HUES64 (cell line): ENCODE data around the gene QSOX2.

Experiments used
- H3K27ac ChIP-seq: 2 replicates; pipeline ENCODE4 v1.7.0; 2013; ENCODE audit warnings: low read depth, low read length, inconsistent platforms
- H3K27me3 ChIP-seq: 2 replicates; pipeline ENCODE4 v1.6.1; 2013; ENCODE audit warnings: mild to moderate bottlenecking, low read length; ENCODE audit not compliant: insufficient read depth
- H3K36me3 ChIP-seq: 2 replicates; pipeline ENCODE4 v1.6.1; 2013; ENCODE audit warnings: mild to moderate bottlenecking, low read length; ENCODE audit not compliant: insufficient read depth
- H3K4me1 ChIP-seq: 2 replicates; pipeline ENCODE4 v1.6.1; 2013; ENCODE audit warnings: mild to moderate bottlenecking, low read length, moderate library complexity; ENCODE audit not compliant: insufficient read depth
- H3K4me3 ChIP-seq: 2 replicates; pipeline ENCODE4 v1.5.1; 2013; ENCODE audit warnings: mild to moderate bottlenecking, low read length, moderate library complexity
- H3K9ac ChIP-seq: 2 replicates; pipeline ENCODE4 v1.6.1; 2013; ENCODE audit warnings: mild to moderate bottlenecking, low read depth, low read length
- H3K9me3 ChIP-seq: 2 replicates; pipeline ENCODE4 v1.6.1; 2013; ENCODE audit warnings: low read depth, low read length; ENCODE audit not compliant: insufficient read depth
- WGBS: fragments of 150-250, 120-280 bp; methylation state at CpG from one replicate; pipeline ENCODE4 v1.1.7; 2013; ENCODE audit warnings: missing lambda C conversion rate; 5-methylcytosine and 5-hydroxymethylcytosine counted together

The QSOX2 gene

DNA sequence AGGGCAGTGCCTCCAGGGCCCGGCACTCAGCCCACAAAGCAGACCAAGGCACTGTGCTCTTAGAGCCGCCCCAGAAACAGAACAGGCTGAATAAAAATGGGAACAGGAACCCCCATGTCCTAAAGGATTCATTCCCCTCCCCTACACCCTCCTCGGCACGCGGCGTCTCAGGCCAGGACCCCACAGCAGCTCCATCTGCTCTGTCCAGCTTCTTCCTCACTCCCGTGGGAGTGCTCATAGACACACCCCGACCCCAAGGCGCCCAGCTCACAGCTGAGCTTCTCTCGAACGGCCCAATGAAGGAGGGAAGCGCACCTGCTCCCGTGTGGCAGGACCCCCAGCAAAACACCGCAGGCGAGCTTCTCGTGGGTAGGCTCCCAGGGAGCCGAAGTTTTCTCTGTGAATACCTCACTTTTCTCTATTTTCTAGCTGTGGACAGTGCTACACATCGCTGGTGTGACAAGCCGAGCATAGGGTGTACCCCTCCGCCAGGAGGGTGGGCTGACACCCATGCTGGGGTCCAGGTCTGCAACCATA is 15.4 kb upstream of the QSOX2 start:
- Histone ChIP-seq H3K36me3 (no peaks in the 10 kb centered on the region), H3K9ac (no peak overlapping the region), H3K4me1 (no peaks in the 10 kb centered on the region), H3K4me3 (no peak overlapping the region), H3K27ac (no peak overlapping the region), H3K27me3 (no peaks in the 10 kb centered on the region), H3K9me3 (no peaks in the 10 kb centered on the region)
- WGBS = 90% methylated on average over 20 of the region's 20 CpGs

DNA sequence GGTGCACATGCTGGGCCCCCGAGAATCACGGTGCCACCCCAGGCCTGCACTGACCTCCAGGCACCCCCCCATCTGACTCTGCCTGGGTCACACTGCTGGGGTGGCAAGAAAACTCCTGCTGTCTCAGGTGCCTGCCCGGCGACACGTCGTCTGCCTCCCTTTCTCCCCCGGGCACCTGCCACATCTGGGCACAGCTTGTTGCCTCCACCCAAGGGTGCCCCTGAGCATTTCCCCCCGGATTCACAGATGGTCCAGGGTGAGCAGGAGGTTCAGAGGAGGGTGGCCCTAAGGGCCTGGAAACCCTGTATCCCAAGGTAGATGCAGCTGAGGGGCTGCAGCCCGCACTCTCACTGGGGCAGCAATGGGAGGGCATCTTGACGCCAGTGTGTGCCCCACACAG is 14.9 kb upstream of the QSOX2 start:
- Histone ChIP-seq H3K9ac (no peak overlapping the region), H3K36me3 (no peaks in the 10 kb centered on the region), H3K9me3 (no peaks in the 10 kb centered on the region), H3K4me3 (no peak overlapping the region), H3K27me3 (no peaks in the 10 kb centered on the region), H3K27ac (no peak overlapping the region), H3K4me1 (no peaks in the 10 kb centered on the region)
- WGBS = 93% methylated on average over 10 of the region's 10 CpGs

DNA sequence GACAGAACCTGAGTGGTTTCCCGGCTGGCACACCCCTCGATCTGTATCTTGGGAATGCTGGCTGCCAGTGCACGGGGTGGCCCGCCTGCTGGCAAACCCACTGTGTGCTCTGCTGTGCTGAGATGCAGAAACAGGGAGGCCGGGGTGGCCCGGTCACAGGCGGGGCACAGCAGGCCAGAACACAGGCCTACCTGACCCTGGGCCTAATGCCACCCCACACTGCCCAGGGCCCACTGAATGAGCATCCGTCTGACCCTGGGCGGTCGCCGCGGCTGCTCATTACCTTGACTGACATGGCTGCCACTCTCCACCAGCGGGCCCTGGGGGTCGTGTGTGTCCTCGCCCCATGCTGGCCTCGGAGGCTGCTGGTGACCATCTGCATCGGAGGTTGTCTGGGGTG is 14.2 kb upstream of the QSOX2 start:
- H3K9ac ChIP-seq = no peak overlapping the region
- no peaks in the 10 kb centered on the region for H3K36me3 ChIP-seq
- no peaks in the 10 kb centered on the region for H3K4me1 ChIP-seq
- H3K4me3 ChIP-seq = no peak overlapping the region
- no peaks in the 10 kb centered on the region for H3K9me3 ChIP-seq
- H3K27ac ChIP-seq = no peak overlapping the region
- H3K27me3 ChIP-seq = no peaks in the 10 kb centered on the region
- 92% methylated on average over 17 of the region's 17 CpGs for WGBS

DNA sequence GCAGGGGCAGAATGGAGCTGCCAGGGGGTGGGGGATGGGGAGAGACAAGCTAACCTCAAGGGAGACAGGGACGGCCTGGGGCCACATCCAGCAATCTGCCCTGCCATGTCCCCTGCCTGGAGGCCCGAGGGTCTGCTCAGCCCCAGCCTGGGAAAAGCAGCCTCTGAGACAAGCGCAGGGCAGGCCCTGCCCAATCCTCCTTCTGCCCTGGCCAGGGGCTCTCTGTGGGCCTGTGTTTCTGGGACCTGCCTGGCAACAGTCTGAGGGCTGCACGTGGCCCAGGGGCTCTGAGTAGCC is 13.9 kb upstream of the QSOX2 start:
- 69% methylated on average over 4 of the region's 4 CpGs for WGBS
- no peaks in the 10 kb centered on the region for H3K4me1 ChIP-seq
- no peaks in the 10 kb centered on the region for H3K27me3 ChIP-seq
- H3K27ac ChIP-seq = no peak overlapping the region
- H3K9ac ChIP-seq = no peak overlapping the region
- H3K36me3 ChIP-seq = no peaks in the 10 kb centered on the region
- no peaks in the 10 kb centered on the region for H3K9me3 ChIP-seq
- no peak overlapping the region for H3K4me3 ChIP-seq

DNA sequence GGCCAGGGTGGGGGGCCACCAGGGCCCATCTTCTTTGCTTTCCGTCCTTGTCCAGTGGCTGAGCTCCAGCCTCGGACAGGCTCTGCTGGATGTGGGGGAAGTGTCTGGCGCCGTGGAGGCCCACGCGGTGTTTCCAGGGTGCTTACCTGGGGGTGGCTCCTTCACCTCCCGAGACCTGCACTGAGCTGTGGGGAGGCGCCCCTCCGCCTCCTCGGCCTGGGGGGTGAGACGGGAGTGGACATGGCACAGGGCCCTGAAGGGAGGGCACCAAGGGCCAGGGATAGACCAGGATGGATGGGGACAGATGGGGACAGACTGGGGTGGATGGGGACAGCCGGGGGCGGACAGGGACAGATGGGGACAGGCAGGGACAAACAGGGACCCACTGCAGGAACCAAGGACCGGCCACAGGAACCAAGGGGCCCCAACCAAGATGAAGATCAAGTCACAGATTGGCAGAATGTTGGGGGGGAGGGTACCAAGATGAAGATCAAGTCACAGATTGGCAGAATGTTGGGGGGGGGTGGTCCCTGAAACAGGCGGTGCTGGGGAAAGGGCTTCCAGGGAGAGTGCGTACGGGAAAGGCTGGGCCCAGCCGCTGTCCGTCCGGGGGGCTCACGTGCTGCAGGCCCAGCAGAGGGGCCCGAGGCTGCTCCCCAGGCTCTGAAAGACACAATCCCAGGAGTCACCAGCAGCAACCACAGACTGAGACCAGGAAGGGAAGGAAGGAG is 13.3 kb upstream of the QSOX2 start:
- no peaks in the 10 kb centered on the region for H3K9me3 ChIP-seq
- no peaks in the 10 kb centered on the region for H3K27me3 ChIP-seq
- no peak overlapping the region for H3K4me3 ChIP-seq
- no peak overlapping the region for H3K9ac ChIP-seq
- no peak overlapping the region for H3K27ac ChIP-seq
- H3K4me1 ChIP-seq = no peaks in the 10 kb centered on the region
- no peaks in the 10 kb centered on the region for H3K36me3 ChIP-seq
- WGBS = 89% methylated on average over 22 of the region's 22 CpGs

DNA sequence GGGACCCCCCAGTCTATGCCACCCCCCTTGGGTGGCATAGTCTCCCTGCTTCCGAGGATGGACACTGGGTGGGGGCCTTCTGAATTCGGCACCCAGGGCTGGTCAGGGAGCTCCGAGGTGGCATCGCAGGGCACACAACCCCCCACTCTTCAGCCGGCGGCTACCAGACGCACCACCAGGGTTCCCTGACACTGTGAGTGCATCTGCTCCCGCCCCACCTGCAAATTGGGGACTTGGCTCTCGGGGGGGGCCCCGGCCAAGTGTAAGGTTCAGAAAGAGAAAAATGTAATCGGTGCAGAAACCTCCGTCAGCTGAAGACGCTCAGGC is 12.7 kb upstream of the QSOX2 start:
- Histone ChIP-seq H3K27ac (no peak overlapping the region), H3K27me3 (no peaks in the 10 kb centered on the region), H3K9ac (no peak overlapping the region), H3K4me3 (no peak overlapping the region), H3K4me1 (no peaks in the 10 kb centered on the region), H3K9me3 (no peaks in the 10 kb centered on the region), H3K36me3 (no peaks in the 10 kb centered on the region)
- 91% methylated on average over 13 of the region's 13 CpGs for WGBS

DNA sequence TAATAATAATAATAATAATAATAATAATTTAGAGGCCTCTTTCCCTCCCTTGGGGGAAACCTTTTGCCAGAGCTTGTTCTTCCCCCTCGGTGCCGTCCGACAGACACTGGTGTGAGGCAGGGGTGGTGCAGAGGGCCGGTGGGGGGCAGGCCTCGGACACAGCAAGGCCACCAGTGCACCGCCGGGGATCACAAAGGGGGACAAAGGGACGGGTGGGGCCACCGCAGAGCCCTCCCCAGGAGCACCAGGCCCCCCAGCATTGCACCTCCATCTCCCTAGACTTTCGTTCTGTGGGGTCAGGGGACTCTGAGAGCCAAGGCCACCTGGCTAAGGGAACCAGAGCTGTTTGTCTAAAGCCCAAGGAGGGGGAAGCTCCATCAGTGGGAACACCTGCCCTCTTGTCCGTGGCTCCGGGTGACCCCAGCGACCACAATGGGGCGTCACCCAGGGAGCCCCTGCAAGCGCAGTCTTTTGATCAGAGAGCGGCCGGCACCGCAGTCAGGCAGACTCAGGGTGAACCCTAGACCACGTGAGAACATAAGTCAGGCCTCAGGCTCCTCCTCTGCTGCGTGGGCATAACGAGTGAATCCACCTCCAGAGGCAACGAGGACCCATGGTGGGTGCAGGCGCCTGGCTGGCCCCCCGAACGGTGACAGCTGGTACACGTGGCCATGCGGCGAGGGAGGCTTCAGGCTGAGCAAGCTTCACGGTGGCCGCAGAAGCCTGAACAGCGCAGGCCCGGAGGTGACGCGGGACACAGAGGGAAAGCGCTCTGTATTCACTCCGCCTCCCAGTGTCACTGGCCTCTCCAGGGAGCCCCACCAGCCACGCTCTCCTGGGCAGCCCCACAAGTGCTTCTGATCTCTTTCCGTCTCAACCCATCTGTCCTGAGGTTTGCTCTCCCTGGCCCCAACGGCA is 12.0 kb upstream of the QSOX2 start:
- no peaks in the 10 kb centered on the region for H3K36me3 ChIP-seq
- H3K9me3 ChIP-seq = no peaks in the 10 kb centered on the region
- H3K27ac ChIP-seq = no peak overlapping the region
- H3K9ac ChIP-seq = no peak overlapping the region
- 93% methylated on average over 39 of the region's 39 CpGs for WGBS
- no peaks in the 10 kb centered on the region for H3K27me3 ChIP-seq
- H3K4me1 ChIP-seq = no peaks in the 10 kb centered on the region
- H3K4me3 ChIP-seq = no peak overlapping the region

DNA sequence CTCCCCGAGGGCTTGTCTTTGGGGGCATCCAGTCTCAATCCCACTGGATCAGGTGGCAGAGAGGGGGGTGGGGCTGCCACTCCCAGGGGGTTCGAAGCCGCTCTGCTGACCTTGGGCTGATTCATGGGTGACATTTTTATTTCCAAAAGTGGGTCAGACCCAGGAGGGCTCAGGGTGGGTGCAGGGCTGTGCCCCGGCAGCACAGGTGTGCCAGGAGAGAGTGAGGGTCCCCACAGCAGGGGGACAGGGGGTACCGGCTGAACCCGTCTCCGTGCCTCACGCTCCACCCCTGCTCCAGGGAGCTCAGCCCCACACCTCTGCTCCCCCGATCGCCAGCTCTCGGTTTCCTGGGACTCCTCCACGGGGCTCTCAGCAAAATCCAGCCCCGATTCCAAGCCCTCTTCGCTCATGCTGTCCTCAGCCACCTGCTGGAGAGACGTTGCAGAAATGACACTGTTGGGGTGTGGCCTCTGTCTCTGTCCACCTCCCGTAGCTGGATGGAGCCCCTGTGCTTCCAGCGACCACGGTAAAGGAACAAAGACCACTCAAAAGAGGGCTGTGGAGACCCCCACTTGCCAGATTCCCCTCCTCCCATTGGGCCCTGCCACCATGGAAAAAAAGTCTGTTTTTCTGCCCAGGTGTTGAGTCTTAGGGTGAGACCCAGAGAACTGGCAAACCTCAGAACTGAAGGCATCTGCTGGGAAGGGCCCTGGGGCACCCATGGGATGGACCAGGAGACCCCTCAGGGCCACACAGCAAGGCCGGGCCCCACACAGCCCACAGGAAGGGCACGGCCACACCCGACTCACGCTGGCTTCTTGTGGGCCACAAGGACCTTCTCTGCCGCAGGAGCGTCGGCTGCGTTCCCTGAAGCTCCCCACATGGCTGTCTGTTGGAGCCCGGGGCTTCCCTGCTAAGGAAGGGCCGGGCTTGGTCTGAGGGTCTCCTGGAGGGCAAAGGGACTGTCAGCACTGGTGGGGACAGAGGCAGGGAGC is 10.6 kb upstream of the QSOX2 start:
- 88% methylated on average over 28 of the region's 28 CpGs for WGBS
- Histone ChIP-seq H3K4me1 (no peaks in the 10 kb centered on the region), H3K27me3 (no peaks in the 10 kb centered on the region), H3K9me3 (no peaks in the 10 kb centered on the region), H3K36me3 (no peaks in the 10 kb centered on the region), H3K9ac (no peak overlapping the region), H3K4me3 (no peak overlapping the region), H3K27ac (no peak overlapping the region)

DNA sequence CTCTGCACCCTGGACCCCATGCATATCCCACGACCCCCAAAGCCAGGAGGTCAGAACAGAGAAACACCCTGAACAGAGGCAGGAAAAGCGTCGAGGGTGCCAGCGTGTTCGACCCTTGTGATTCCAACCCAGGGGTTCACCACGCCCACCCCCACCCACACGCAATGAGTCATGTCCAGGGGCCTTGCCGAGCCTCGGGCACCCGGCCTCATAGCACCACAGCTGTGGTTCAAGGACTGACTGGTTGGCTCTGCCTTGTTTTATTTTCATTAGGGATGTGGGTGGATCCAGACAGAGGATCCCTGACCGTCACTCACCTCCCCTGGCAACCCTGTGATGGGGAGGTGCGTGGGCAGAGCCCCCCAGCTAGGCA is 9.5 kb upstream of the QSOX2 start:
- no peaks in the 10 kb centered on the region for H3K4me1 ChIP-seq
- no peaks in the 10 kb centered on the region for H3K9me3 ChIP-seq
- WGBS = 85% methylated on average over 12 of the region's 12 CpGs
- no peaks in the 10 kb centered on the region for H3K27me3 ChIP-seq
- no peak overlapping the region for H3K9ac ChIP-seq
- H3K27ac ChIP-seq = no peak overlapping the region
- H3K4me3 ChIP-seq = no peak overlapping the region
- no peaks in the 10 kb centered on the region for H3K36me3 ChIP-seq

DNA sequence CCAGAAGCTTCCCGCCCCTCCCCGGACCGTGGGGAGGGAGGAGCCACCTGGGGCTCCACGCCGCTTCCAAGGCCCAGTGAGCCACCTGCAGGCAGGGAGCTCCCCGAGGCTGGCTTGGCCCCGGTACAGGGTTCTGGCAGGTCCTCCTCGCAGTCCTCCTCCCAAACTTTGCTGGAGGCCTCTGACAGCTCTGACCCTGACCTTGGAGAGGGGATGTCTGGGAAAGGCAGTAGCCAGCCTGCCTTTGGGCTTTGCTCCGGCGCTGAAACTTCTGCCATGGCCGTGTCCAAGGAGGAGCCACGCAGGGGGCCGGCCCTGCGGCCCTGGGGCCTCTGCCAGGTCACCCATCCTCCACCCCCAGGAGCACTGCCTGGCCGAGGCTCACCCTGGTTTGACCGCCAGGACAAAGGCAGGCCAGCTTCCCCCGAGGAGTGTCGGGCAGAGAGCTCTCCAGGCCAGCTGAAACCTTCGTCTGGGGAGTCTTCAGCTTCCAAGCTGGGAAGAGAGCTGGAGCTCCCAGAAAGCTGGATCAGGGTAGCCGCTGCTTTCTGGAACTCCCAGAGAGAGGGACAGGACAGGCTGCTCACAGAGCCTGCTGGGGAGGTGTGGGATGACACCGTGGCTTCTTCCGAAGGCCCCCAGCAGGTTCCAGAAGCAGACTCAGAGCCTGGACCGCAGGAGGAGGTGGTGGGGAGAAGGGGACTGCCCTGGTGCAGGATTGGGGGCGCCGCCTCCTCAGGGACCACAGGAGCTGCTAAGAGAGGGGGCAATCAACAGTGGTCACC is 9.0 kb upstream of the QSOX2 start:
- Histone ChIP-seq H3K27ac (no peak overlapping the region), H3K4me1 (no peaks in the 10 kb centered on the region), H3K4me3 (no peak overlapping the region), H3K36me3 (no peaks in the 10 kb centered on the region), H3K27me3 (no peaks in the 10 kb centered on the region), H3K9me3 (no peaks in the 10 kb centered on the region), H3K9ac (no peak overlapping the region)
- WGBS = 82% methylated on average over 25 of the region's 25 CpGs
